Neural progenitor cell (in vitro differentiated cells): ENCODE measurements around the gene PBX3. TPM values are rescaled to one million over a fixed set of nuclear protein-coding genes. Genes with fewer than 3 reads are reported as not detected.
A peak's percentile ranks its signal among the peaks of the same experiment; 100 is the strongest.

ENCODE experiments used
- DNase-seq: peaks from one replicate; pipeline ENCODE4 v3.0.0-alpha.2; 2016; ENCODE audit warnings: low spot score
- H2AFZ ChIP-seq: fragments of 200-600 bp; sonication (generic); replicated peaks from 2 replicates; pipeline ENCODE4 v1.6.1; 2016; ENCODE audit warnings: antibody characterized with exemption
- H3F3A ChIP-seq: fragments of 200-600 bp; sonication (generic); 2 replicates; pipeline ENCODE4 v1.6.1; 2016; ENCODE audit warnings: antibody characterized with exemption, low read depth
- H3K27ac ChIP-seq: fragments of 200-600 bp; sonication (generic); 2 replicates; pipeline ENCODE4 v1.5.1; 2016; ENCODE audit warnings: mild to moderate bottlenecking
- H3K27me3 ChIP-seq: fragments of 200-600 bp; sonication (generic); 2 replicates; pipeline ENCODE4 v1.6.1; 2016; ENCODE audit warnings: mild to moderate bottlenecking, moderate library complexity
- H3K36me3 ChIP-seq: fragments of 200-600 bp; sonication (generic); 2 replicates; pipeline ENCODE4 v1.5.1; 2016
- H3K4me1 ChIP-seq: fragments of 200-600 bp; sonication (generic); 2 replicates; pipeline ENCODE4 v1.6.1; 2016; ENCODE audit warnings: mixed run types
- H3K4me2 ChIP-seq: fragments of 200-600 bp; sonication (generic); 2 replicates; pipeline ENCODE4 v1.6.1; 2016
- H3K4me3 ChIP-seq: fragments of 200-600 bp; sonication (generic); 2 replicates; pipeline ENCODE4 v1.5.1; 2016
- H3K79me2 ChIP-seq: fragments of 200-600 bp; sonication (generic); 2 replicates; pipeline ENCODE4 v1.6.1; 2016; ENCODE audit warnings: low read depth
- H3K9ac ChIP-seq: fragments of 200-600 bp; sonication (generic); 2 replicates; pipeline ENCODE4 v1.6.1; 2016
- H3K9me3 ChIP-seq: fragments of 200-600 bp; sonication (generic); 2 replicates; pipeline ENCODE4 v1.5.1; 2016; ENCODE audit warnings: low read depth
- H4K20me1 ChIP-seq: fragments of 200-600 bp; sonication (generic); 2 replicates; pipeline ENCODE4 v1.6.1; 2016; ENCODE audit warnings: low read depth
- H3K27ac Mint-ChIP-seq: 3 replicates; pipeline ENCODE4 v1.8.0; 2021; ENCODE audit warnings: mixed read lengths
- H3K27me3 Mint-ChIP-seq: 2 replicates; pipeline ENCODE4 v1.8.0; 2022; ENCODE audit warnings: low read depth, mild to moderate bottlenecking, inconsistent platforms, moderate library complexity, mixed read lengths; ENCODE audit not compliant: insufficient read depth
- H3K36me3 Mint-ChIP-seq: 3 replicates; pipeline ENCODE4 v1.8.0; 2021; ENCODE audit warnings: mixed read lengths
- H3K4me1 Mint-ChIP-seq: 3 replicates; pipeline ENCODE4 v1.8.0; 2021; ENCODE audit warnings: mixed read lengths
- H3K4me3 Mint-ChIP-seq: 3 replicates; pipeline ENCODE4 v1.8.0; 2021; ENCODE audit warnings: mild to moderate bottlenecking, moderate library complexity, mixed read lengths
- H3K9me3 Mint-ChIP-seq: 3 replicates; pipeline ENCODE4 v1.8.0; 2020; ENCODE audit warnings: mixed read lengths
- CTCF ChIP-seq: fragments of 200-600 bp; sonication (generic); IDR thresholded peaks from 2 replicates; pipeline ENCODE4 v1.5.1; 2017; ENCODE audit warnings: antibody characterized with exemption, mild to moderate bottlenecking
- EZH2 ChIP-seq: fragments of 200-600 bp; sonication (generic); IDR thresholded peaks from 2 replicates; pipeline ENCODE4 v1.6.1; 2017; ENCODE audit warnings: antibody characterized with exemption, mild to moderate bottlenecking, moderate library complexity
- EZH2phosphoT487 ChIP-seq: fragments of 200-600 bp; sonication (generic); IDR thresholded peaks from 2 replicates; pipeline ENCODE4 v1.6.1; 2017; ENCODE audit warnings: antibody characterized with exemption
- total RNA-seq: library from RNA; depleted of rRNA; stranded (reverse); fragments of >200 nt; gene quantifications from 2 replicates; pipeline ENCODE4 v1.2.3, GENCODE V29; 2015; ENCODE audit warnings: low replicate concordance

The PBX3 gene
- total RNA-seq, 1 donor from 2014 or later = 99.5 TPM

GRCh38 chr9:125983681-125984080 lies 236.5 kb downstream of the PBX3 start:
- Mint-ChIP-seq H3K27ac (peak overlapping the region; percentile 37), H3K4me1 (no peaks in the 10 kb centered on the region), H3K36me3 (no peaks in the 10 kb centered on the region), H3K4me3 (no peak overlapping the region), H3K9me3 (peaks cover 20% of the 10 kb centered on the region), H3K27me3 (peaks cover 12% of the 10 kb centered on the region)
- H3K27me3 ChIP-seq = no peaks in the 10 kb centered on the region
- no peak overlapping the region for H3K4me2 ChIP-seq
- H3K4me1 ChIP-seq = no peaks in the 10 kb centered on the region
- H3K4me3 ChIP-seq = no peak overlapping the region
- no peak for DNase-seq
- no peaks in the 10 kb centered on the region for H4K20me1 ChIP-seq
- no peaks in the 10 kb centered on the region for H3F3A ChIP-seq
- no peaks in the 10 kb centered on the region for H3K9me3 ChIP-seq
- TF ChIP-seq EZH2 (no peak), EZH2phosphoT487 (no peak)
- H3K36me3 ChIP-seq = no peaks in the 10 kb centered on the region
- H2AFZ ChIP-seq = no peak overlapping the region
- H3K79me2 ChIP-seq = no peaks in the 10 kb centered on the region
- no peak overlapping the region for H3K27ac ChIP-seq
- no peak overlapping the region for H3K9ac ChIP-seq

- Mint-ChIP-seq H3K9me3 (peaks cover 17% of the 10 kb centered on the region), H3K4me3 (no peak overlapping the region), H3K27ac (no peak overlapping the region), H3K27me3 (peaks cover 12% of the 10 kb centered on the region), H3K4me1 (no peaks in the 10 kb centered on the region), H3K36me3 (no peaks in the 10 kb centered on the region)
- no peak overlapping the region for H3K27ac ChIP-seq
- no peaks in the 10 kb centered on the region for H3F3A ChIP-seq
- no peaks in the 10 kb centered on the region for H3K36me3 ChIP-seq
- H3K79me2 ChIP-seq = no peaks in the 10 kb centered on the region
- no peaks in the 10 kb centered on the region for H3K9me3 ChIP-seq
- DNase-seq = no peak
- H3K4me2 ChIP-seq = no peak overlapping the region
- no peak for TF ChIP-seq EZH2
- no peak for TF ChIP-seq CTCF
- no peak for TF ChIP-seq EZH2phosphoT487
- H4K20me1 ChIP-seq = no peaks in the 10 kb centered on the region
- no peaks in the 10 kb centered on the region for H3K4me1 ChIP-seq
- no peak overlapping the region for H2AFZ ChIP-seq
- no peaks in the 10 kb centered on the region for H3K27me3 ChIP-seq
- no peak overlapping the region for H3K9ac ChIP-seq
- H3K4me3 ChIP-seq = no peak overlapping the region
Measured at GRCh38 chr9:125984461-125984860, 237.3 kb downstream of the PBX3 start.

GRCh38 chr9:125985142-125985997 lies 238.2 kb downstream of the PBX3 start:
- H3K27me3 ChIP-seq = no peaks in the 10 kb centered on the region
- H4K20me1 ChIP-seq = no peaks in the 10 kb centered on the region
- H3K4me3 ChIP-seq = no peak overlapping the region
- no peaks in the 10 kb centered on the region for H3F3A ChIP-seq
- Mint-ChIP-seq H3K27ac (peak overlapping the region; percentile 9), H3K4me1 (no peaks in the 10 kb centered on the region), H3K27me3 (peaks cover 12% of the 10 kb centered on the region), H3K36me3 (no peaks in the 10 kb centered on the region), H3K4me3 (peak overlapping the region; percentile 1), H3K9me3 (peaks cover 8% of the 10 kb centered on the region)
- no peak overlapping the region for H2AFZ ChIP-seq
- H3K4me2 ChIP-seq = no peak overlapping the region
- H3K27ac ChIP-seq = no peak overlapping the region
- no peak for DNase-seq
- no peak overlapping the region for H3K9ac ChIP-seq
- H3K4me1 ChIP-seq = no peaks in the 10 kb centered on the region
- no peaks in the 10 kb centered on the region for H3K79me2 ChIP-seq
- H3K36me3 ChIP-seq = no peaks in the 10 kb centered on the region
- TF ChIP-seq CTCF = no peak
- no peak for TF ChIP-seq EZH2
- TF ChIP-seq EZH2phosphoT487 = no peak
- H3K9me3 ChIP-seq = no peaks in the 10 kb centered on the region

GRCh38 chr9:125985998-125986655 lies 239.0 kb downstream of the PBX3 start:
- Histone ChIP-seq H3K79me2 (no peaks in the 10 kb centered on the region), H3K27ac (no peak overlapping the region), H3K27me3 (no peaks in the 10 kb centered on the region), H3F3A (no peaks in the 10 kb centered on the region), H4K20me1 (no peaks in the 10 kb centered on the region), H2AFZ (no peak overlapping the region), H3K4me1 (no peaks in the 10 kb centered on the region), H3K9ac (no peak overlapping the region), H3K4me3 (no peak overlapping the region), H3K9me3 (no peaks in the 10 kb centered on the region), H3K36me3 (no peaks in the 10 kb centered on the region), H3K4me2 (no peak overlapping the region)
- Mint-ChIP-seq H3K9me3 (peaks cover 3% of the 10 kb centered on the region), H3K4me1 (peaks cover 6% of the 10 kb centered on the region), H3K36me3 (no peaks in the 10 kb centered on the region), H3K27me3 (peaks cover 12% of the 10 kb centered on the region), H3K4me3 (no peak overlapping the region), H3K27ac (no peak overlapping the region)
- DNase-seq = no peak
- no peak for TF ChIP-seq EZH2phosphoT487
- TF ChIP-seq EZH2 = no peak
- no peak for TF ChIP-seq CTCF
